IMR-90 (cell line): ENCODE measurements around the gene SARDH. TPM values are rescaled to one million over a fixed set of nuclear protein-coding genes. Genes with fewer than 3 reads are reported as not detected.

Experiments used
- ATAC-seq: fragments of 200-7000 bp; cut with Tn5 transposase; 2 replicates; pipeline ENCODE4 v1.9.1; 2020; ENCODE audit warnings: low read depth, mild to moderate bottlenecking, moderate library complexity
- BruUV-seq: library from RNA; stranded (reverse); fragments of 400-500 nt; replicated peaks from 2 replicates; lab custom pipeline; 2021; lab: Mats Ljungman, UMichigan
- CTCF ChIA-PET: fragments of 300-600 bp; formaldehyde crosslinking; extraction: SDS; loops from one replicate; lab custom pipeline; 2021; ENCODE audit warnings: antibody characterized with exemption; lab: Yijun Ruan, JAX
- POLR2A ChIA-PET: fragments of 300-600 bp; sonication (Branson Sonifier 250); formaldehyde crosslinking; loops from one replicate; lab custom pipeline; 2022; ENCODE audit warnings: antibody characterized with exemption; ENCODE audit not compliant: unreplicated experiment; lab: Charles Lee
- DNase-seq: peaks from one replicate; pipeline ENCODE4 v3.0.0; 2013
- H2AFZ ChIP-seq: replicated peaks from 2 replicates; pipeline ENCODE3; 2013; ENCODE audit warnings: low read length, mild to moderate bottlenecking; ENCODE audit not compliant: poor library complexity
- H2AK5ac ChIP-seq: 2 replicates; pipeline ENCODE4 v1.6.1; 2013; ENCODE audit warnings: low read depth, low read length, inconsistent platforms
- H2AK9ac ChIP-seq: replicated peaks from 2 replicates; pipeline ENCODE3; 2013; ENCODE audit warnings: mild to moderate bottlenecking, low read depth, low read length, moderate library complexity; ENCODE audit not compliant: poor library complexity
- H2BK120ac ChIP-seq: 2 replicates; pipeline ENCODE4 v1.6.1; 2013; ENCODE audit warnings: low read depth, low read length, inconsistent platforms
- H2BK15ac ChIP-seq: 3 replicates; pipeline ENCODE4 v1.6.1; 2013; ENCODE audit warnings: low read depth, low read length, inconsistent platforms
- H2BK20ac ChIP-seq: 2 replicates; pipeline ENCODE4 v1.6.1; 2013; ENCODE audit warnings: low read depth, mild to moderate bottlenecking, inconsistent platforms, low read length, moderate library complexity
- H2BK5ac ChIP-seq: 2 replicates; pipeline ENCODE4 v1.6.1; 2013; ENCODE audit warnings: mild to moderate bottlenecking, low read depth, low read length, inconsistent platforms; ENCODE audit not compliant: poor library complexity, severe bottlenecking
- H3K14ac ChIP-seq: replicated peaks from 2 replicates; pipeline ENCODE4 v1.6.1; 2013; ENCODE audit warnings: low read depth, low read length, inconsistent platforms
- H3K18ac ChIP-seq: 2 replicates; pipeline ENCODE4 v1.6.1; 2013; ENCODE audit warnings: low read depth, low read length, control low read depth
- H3K23ac ChIP-seq: 2 replicates; pipeline ENCODE4 v1.6.1; 2013; ENCODE audit warnings: low read depth, low read length, inconsistent platforms
- H3K27ac ChIP-seq: 2 replicates; pipeline ENCODE4 v1.5.1; 2013; ENCODE audit warnings: mild to moderate bottlenecking, control low read depth, low read length; ENCODE audit not compliant: insufficient read depth
- H3K27me3 ChIP-seq: 2 replicates; pipeline ENCODE4 v1.6.1; 2013; ENCODE audit warnings: low read length; ENCODE audit not compliant: control insufficient read depth, insufficient read depth
- H3K36me3 ChIP-seq: 2 replicates; pipeline ENCODE4 v1.6.1; 2013; ENCODE audit warnings: low read length, mixed read lengths; ENCODE audit not compliant: control insufficient read depth, insufficient read depth
- H3K4ac ChIP-seq: 2 replicates; pipeline ENCODE4 v1.6.1; 2013; ENCODE audit warnings: low read depth, low read length, inconsistent platforms
- H3K4me1 ChIP-seq: 2 replicates; pipeline ENCODE4 v1.6.1; 2013; ENCODE audit warnings: low read length, mixed read lengths; ENCODE audit not compliant: control insufficient read depth, insufficient read depth
- H3K4me2 ChIP-seq: 2 replicates; pipeline ENCODE4 v1.6.1; 2013; ENCODE audit warnings: low read depth, mild to moderate bottlenecking, control low read depth, low read length, moderate library complexity
- H3K4me3 ChIP-seq: 2 replicates; pipeline ENCODE4 v1.5.1; 2013; ENCODE audit warnings: low read depth, mild to moderate bottlenecking, control low read depth, low read length, moderate library complexity; ENCODE audit not compliant: insufficient read depth
- H3K56ac ChIP-seq: 2 replicates; pipeline ENCODE4 v1.6.1; 2013; ENCODE audit warnings: low read length, inconsistent platforms; ENCODE audit not compliant: insufficient read depth; ENCODE audit errors: extremely low read depth
- H3K79me1 ChIP-seq, 2 experiments: 2 replicates each; pipeline ENCODE4 v1.6.1; 2013; ENCODE audit warnings: low read length in 2 of 2, inconsistent platforms in 1 of 2, low read depth in 1 of 2
- H3K9ac ChIP-seq: 2 replicates; pipeline ENCODE4 v1.6.1; 2013; ENCODE audit warnings: low read depth, low read length, control low read depth
- H3K9me1 ChIP-seq: 2 replicates; pipeline ENCODE4 v1.6.1; 2013; ENCODE audit warnings: low read length, inconsistent platforms; ENCODE audit not compliant: insufficient read depth
- H3K9me3 ChIP-seq: 2 replicates; pipeline ENCODE4 v1.6.1; 2013; ENCODE audit warnings: low read length; ENCODE audit not compliant: control insufficient read depth, insufficient read depth
- H4K20me1 ChIP-seq: 2 replicates; pipeline ENCODE4 v1.6.1; 2013; ENCODE audit warnings: low read length, inconsistent platforms; ENCODE audit not compliant: insufficient read depth
- H4K5ac ChIP-seq: 2 replicates; pipeline ENCODE4 v1.6.1; 2013; ENCODE audit warnings: mild to moderate bottlenecking, low read depth, low read length, control low read depth
- H4K8ac ChIP-seq, 2 experiments: 2 replicates each; pipeline ENCODE4 v1.6.1; 2013; ENCODE audit warnings: low read depth in 2 of 2, low read length in 2 of 2, control low read depth in 1 of 2, inconsistent platforms in 1 of 2
- H4K91ac ChIP-seq: 2 replicates; pipeline ENCODE4 v1.6.1; 2013; ENCODE audit warnings: low read depth, low read length, inconsistent platforms; ENCODE audit not compliant: insufficient read depth
- BHLHE40 ChIP-seq: fragments of 150-350 bp; IDR thresholded peaks from 2 replicates; pipeline ENCODE4 v1.6.1; 2016; ENCODE audit warnings: mild to moderate bottlenecking, low read depth, low read length
- CEBPB ChIP-seq: IDR thresholded peaks from 2 replicates; pipeline ENCODE4 v1.6.1; 2012; ENCODE audit warnings: low read depth, low read length, improper control_type of control experiment
- CHD1 ChIP-seq: IDR thresholded peaks from 2 replicates; pipeline ENCODE4 v1.6.1; 2012; ENCODE audit warnings: low read depth, low read length, improper control_type of control experiment
- FOS ChIP-seq: fragments of 150-350 bp; IDR thresholded peaks from 2 replicates; pipeline ENCODE4 v1.6.1; 2016; ENCODE audit warnings: low read depth, low read length
- MAFK ChIP-seq: IDR thresholded peaks from 2 replicates; pipeline ENCODE4 v1.6.1; 2012; ENCODE audit warnings: low read depth, low read length, improper control_type of control experiment
- MAZ ChIP-seq: IDR thresholded peaks from 2 replicates; pipeline ENCODE4 v1.6.1; 2012; ENCODE audit warnings: low read depth, mild to moderate bottlenecking, low read length, improper control_type of control experiment, moderate library complexity, borderline replicate concordance
- NFE2L2 ChIP-seq: fragments of 150-350 bp; IDR thresholded peaks from 2 replicates; pipeline ENCODE4 v1.6.1; 2016; ENCODE audit warnings: low read depth, mild to moderate bottlenecking, low read length
- POLR2A ChIP-seq: IDR thresholded peaks from 2 replicates; pipeline ENCODE4 v1.6.1; 2012; ENCODE audit warnings: mild to moderate bottlenecking, low read depth, low read length
- RCOR1 ChIP-seq: IDR thresholded peaks from 2 replicates; pipeline ENCODE4 v1.6.1; 2012; ENCODE audit warnings: mild to moderate bottlenecking, low read length, improper control_type of control experiment; ENCODE audit not compliant: insufficient replicate concordance
- RFX5 ChIP-seq: IDR thresholded peaks from 2 replicates; pipeline ENCODE4 v1.8.0; 2012; ENCODE audit warnings: low read depth, mild to moderate bottlenecking, low read length, moderate library complexity
- SMC3 ChIP-seq: fragments of 150-350 bp; IDR thresholded peaks from 2 replicates; pipeline ENCODE4 v1.6.1; 2016; ENCODE audit warnings: low read depth, mild to moderate bottlenecking, antibody characterized with exemption, low read length, moderate library complexity
- WGBS, 2 experiments: methylation state at CpG; one replicate each; pipeline versions ENCODE4 v1.1.5 to v1.1.7; 2013; ENCODE audit warnings: missing lambda C conversion rate in 2 of 2; ENCODE audit not compliant: insufficient read length in 1 of 2; ENCODE audit errors: extremely low coverage in 2 of 2; 5-methylcytosine and 5-hydroxymethylcytosine counted together
- dilution Hi-C: fragments of 300-500 bp; cut with HindIII; formaldehyde crosslinking; loops from one replicate; pipeline ENCODE4 v1.14.3; 2018; ENCODE audit warnings: low sequenced_read_pairs; ENCODE audit not compliant: unreplicated experiment
- in situ Hi-C: fragments of 300-500 bp; cut with MboI; formaldehyde crosslinking; loops from 3 replicates; pipeline ENCODE4 v1.14.3; 2019; ENCODE audit warnings: low sequenced_read_pairs, inconsistent platforms, mixed read lengths
- intact Hi-C: fragments of 100-400 bp; cut with micrococcal nuclease; formaldehyde crosslinking; loops from 2 replicates; pipeline ENCODE4 v1.10.0; 2022
- polyA plus RNA-seq, 3 experiments: library from polyadenylated mRNA; depleted of rRNA; stranded (reverse); fragments of >200 nt; gene quantifications; 2 replicates each; pipeline ENCODE4 v1.2.3, GENCODE V29; 2012; ENCODE audit warnings: low replicate concordance in 1 of 3
- total RNA-seq: library from RNA; depleted of rRNA; stranded (reverse); fragments of >200 nt; gene quantifications from 2 replicates; pipeline ENCODE4 v1.2.3, GENCODE V29; 2012
- TF ChIP-seq, protein P1 (sequence below): conservative IDR thresholded peaks from 2 replicates; pipeline ENCODE4 v1.5.1; 2012; ENCODE audit warnings: mild to moderate bottlenecking, low read depth, low read length, improper control_type of control experiment
- TF ChIP-seq, protein P2 (sequence below): fragments of 150-350 bp; IDR thresholded peaks from 2 replicates; pipeline ENCODE4 v1.6.1; 2016; ENCODE audit warnings: low read depth, mild to moderate bottlenecking, low read length, moderate library complexity, borderline replicate concordance
- TF ChIP-seq, protein P3 (sequence below): fragments of 150-350 bp; IDR thresholded peaks from 2 replicates; pipeline ENCODE4 v1.6.1; 2017; ENCODE audit warnings: mild to moderate bottlenecking, antibody characterized with exemption, low read length, low read depth

The SARDH gene
- total and polyA plus RNA-seq, 2 of the 4 experiments (the other 2 are of a cell fraction): 5.0 to 7.5 TPM

DNA sequence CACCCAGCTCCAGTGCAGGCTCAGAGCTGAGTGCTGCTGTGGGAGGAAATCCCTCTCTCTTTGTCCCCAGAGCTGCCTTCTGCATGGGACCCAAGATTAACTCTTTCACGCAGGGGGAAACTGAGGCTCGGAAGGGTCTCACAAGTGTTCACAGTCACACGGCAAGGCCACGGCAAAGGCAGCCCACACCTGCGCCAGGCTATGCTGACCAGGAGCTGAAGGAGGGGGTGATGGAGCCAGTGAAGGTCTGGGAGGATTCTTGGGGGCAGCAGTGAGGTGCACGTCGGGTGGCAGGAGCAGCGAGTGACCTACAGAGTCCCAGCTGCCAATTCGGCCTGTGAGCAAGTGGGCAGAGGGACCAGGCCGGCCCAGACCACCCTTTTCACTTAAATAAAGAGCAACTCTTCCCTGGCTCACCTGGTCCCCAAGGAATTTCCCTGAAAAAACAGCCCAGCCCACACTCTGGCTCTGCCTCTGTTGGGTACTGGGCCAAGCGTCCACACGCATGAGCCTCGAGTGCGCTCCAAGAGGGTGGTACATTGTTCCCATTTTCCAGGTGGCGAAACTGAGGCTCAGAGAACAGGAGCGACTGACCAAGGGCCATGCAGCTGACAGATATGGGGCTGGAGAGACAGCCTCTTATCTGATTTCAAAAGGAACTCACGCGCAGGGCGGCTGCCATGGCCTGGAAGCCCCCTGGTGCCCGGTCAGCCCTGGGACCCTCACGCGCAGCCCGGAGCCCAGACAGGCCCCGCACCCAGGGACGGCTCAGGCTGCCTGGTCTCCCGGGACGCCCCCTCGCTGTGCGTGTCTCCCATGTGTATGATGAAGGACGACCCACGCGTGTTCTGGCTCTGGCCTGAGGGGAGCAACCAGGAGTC is 28.2 kb downstream of the SARDH start:
- DNase-seq (no peak), ATAC-seq (no peak)
- Histone ChIP-seq H3K56ac (no peak overlapping the region), H3K27me3 (no peaks in the 10 kb centered on the region), H3K9me3 (no peaks in the 10 kb centered on the region), H3K9ac (no peak overlapping the region), H2BK15ac (no peak overlapping the region), H3K27ac (no peak overlapping the region), H3K4me3 (no peak overlapping the region), H2AK5ac (peak overlapping the region; percentile 98), H4K20me1 (no peaks in the 10 kb centered on the region), H4K5ac (no peak overlapping the region), H3K4ac (peak overlapping the region; percentile 99; the same call in 1 of the 2 replicates), H4K91ac (peak overlapping the region; percentile 98; the same call in 1 of the 2 replicates), H2BK120ac (no peak overlapping the region), H2AFZ (peak overlapping the region; percentile 8), H4K8ac (peak overlapping the region in 1 of 2 experiments; percentile 99; a peak in 2 of 4 replicates), H2BK20ac (peak overlapping the region; percentile 42; the same call in 1 of the 2 replicates), H3K79me1 (peaks cover 0 to 7% of the 10 kb centered on the region in 2 experiments; a peak in 2 of 4 replicates), H3K36me3 (no peaks in the 10 kb centered on the region), H3K18ac (no peak overlapping the region), H3K4me2 (no peak overlapping the region), H3K23ac (no peak overlapping the region), H2BK5ac (no peak overlapping the region), H2AK9ac (no peak overlapping the region), H3K9me1 (peaks cover 6% of the 10 kb centered on the region), H3K4me1 (peaks cover 24% of the 10 kb centered on the region), H3K14ac (no peak overlapping the region)
- in situ Hi-C loops (no loop called here), intact Hi-C loops (no loop called here), dilution Hi-C loops (no loop called here)
- WGBS, 2 experiments: 96% methylated on average over 14 of the region's 32 CpGs; no CpG with 5 or more reads in 1 of the 2 experiments
- ChIA-PET CTCF (no interaction called here), POLR2A (no interaction called here)
- no TSS peak for BruUV-seq
- TF ChIP-seq CEBPB: no peak
- TF ChIP-seq MAFK: no peak
- TF ChIP-seq RCOR1: no peak
- TF ChIP-seq, protein P1, sequence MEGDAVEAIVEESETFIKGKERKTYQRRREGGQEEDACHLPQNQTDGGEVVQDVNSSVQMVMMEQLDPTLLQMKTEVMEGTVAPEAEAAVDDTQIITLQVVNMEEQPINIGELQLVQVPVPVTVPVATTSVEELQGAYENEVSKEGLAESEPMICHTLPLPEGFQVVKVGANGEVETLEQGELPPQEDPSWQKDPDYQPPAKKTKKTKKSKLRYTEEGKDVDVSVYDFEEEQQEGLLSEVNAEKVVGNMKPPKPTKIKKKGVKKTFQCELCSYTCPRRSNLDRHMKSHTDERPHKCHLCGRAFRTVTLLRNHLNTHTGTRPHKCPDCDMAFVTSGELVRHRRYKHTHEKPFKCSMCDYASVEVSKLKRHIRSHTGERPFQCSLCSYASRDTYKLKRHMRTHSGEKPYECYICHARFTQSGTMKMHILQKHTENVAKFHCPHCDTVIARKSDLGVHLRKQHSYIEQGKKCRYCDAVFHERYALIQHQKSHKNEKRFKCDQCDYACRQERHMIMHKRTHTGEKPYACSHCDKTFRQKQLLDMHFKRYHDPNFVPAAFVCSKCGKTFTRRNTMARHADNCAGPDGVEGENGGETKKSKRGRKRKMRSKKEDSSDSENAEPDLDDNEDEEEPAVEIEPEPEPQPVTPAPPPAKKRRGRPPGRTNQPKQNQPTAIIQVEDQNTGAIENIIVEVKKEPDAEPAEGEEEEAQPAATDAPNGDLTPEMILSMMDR: no peak
- no peak for TF ChIP-seq FOS
- TF ChIP-seq CHD1: no peak
- no peak for TF ChIP-seq BHLHE40
- TF ChIP-seq RFX5: no peak
- TF ChIP-seq, protein P2, sequence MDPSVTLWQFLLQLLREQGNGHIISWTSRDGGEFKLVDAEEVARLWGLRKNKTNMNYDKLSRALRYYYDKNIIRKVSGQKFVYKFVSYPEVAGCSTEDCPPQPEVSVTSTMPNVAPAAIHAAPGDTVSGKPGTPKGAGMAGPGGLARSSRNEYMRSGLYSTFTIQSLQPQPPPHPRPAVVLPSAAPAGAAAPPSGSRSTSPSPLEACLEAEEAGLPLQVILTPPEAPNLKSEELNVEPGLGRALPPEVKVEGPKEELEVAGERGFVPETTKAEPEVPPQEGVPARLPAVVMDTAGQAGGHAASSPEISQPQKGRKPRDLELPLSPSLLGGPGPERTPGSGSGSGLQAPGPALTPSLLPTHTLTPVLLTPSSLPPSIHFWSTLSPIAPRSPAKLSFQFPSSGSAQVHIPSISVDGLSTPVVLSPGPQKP: no peak
- no peak for TF ChIP-seq SMC3
- no peak for TF ChIP-seq NFE2L2
- TF ChIP-seq, protein P3, sequence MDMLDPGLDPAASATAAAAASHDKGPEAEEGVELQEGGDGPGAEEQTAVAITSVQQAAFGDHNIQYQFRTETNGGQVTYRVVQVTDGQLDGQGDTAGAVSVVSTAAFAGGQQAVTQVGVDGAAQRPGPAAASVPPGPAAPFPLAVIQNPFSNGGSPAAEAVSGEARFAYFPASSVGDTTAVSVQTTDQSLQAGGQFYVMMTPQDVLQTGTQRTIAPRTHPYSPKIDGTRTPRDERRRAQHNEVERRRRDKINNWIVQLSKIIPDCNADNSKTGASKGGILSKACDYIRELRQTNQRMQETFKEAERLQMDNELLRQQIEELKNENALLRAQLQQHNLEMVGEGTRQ: no peak
- TF ChIP-seq MAZ: no peak
- no peak for TF ChIP-seq POLR2A
